Measurements from ENCODE around the gene YPEL4. TPM values are rescaled to one million over a fixed set of nuclear protein-coding genes. Genes with fewer than 3 reads are reported as not detected.

Gene YPEL4
- total RNA-seq, 1 donor from 2014 or later = 0.86 TPM

- TF ChIP-seq CTCF (conservative IDR thresholded peaks at IDR 0.05; ENCODE audit: low read depth, low read length) = no peak
- H3K4me3 ChIP-seq (ENCODE audit: low read depth, low read length) = no peak overlapping the region
- DNase-seq (ENCODE audit: low read depth) = no peak
Observed at GRCh38 chr11:57651408-57651807, 1.7 kb upstream of the YPEL4 start.

- no peak overlapping the region for H3K4me3 ChIP-seq (ENCODE audit: low read depth, low read length)
- DNase-seq (ENCODE audit: low read depth) = no peak
- TF ChIP-seq CTCF (conservative IDR thresholded peaks at IDR 0.05; ENCODE audit: low read depth, low read length) = no peak
Observed at GRCh38 chr11:57650739-57651090, 1.0 kb upstream of the YPEL4 start.

- H3K4me3 ChIP-seq (ENCODE audit: low read depth, low read length) = peak overlapping the region; percentile 45
- DNase-seq (ENCODE audit: low read depth) = no peak
- TF ChIP-seq CTCF (conservative IDR thresholded peaks at IDR 0.05; ENCODE audit: low read depth, low read length) = no peak
Observed at GRCh38 chr11:57648801-57649735, 644 bp downstream of the YPEL4 start.

DNA sequence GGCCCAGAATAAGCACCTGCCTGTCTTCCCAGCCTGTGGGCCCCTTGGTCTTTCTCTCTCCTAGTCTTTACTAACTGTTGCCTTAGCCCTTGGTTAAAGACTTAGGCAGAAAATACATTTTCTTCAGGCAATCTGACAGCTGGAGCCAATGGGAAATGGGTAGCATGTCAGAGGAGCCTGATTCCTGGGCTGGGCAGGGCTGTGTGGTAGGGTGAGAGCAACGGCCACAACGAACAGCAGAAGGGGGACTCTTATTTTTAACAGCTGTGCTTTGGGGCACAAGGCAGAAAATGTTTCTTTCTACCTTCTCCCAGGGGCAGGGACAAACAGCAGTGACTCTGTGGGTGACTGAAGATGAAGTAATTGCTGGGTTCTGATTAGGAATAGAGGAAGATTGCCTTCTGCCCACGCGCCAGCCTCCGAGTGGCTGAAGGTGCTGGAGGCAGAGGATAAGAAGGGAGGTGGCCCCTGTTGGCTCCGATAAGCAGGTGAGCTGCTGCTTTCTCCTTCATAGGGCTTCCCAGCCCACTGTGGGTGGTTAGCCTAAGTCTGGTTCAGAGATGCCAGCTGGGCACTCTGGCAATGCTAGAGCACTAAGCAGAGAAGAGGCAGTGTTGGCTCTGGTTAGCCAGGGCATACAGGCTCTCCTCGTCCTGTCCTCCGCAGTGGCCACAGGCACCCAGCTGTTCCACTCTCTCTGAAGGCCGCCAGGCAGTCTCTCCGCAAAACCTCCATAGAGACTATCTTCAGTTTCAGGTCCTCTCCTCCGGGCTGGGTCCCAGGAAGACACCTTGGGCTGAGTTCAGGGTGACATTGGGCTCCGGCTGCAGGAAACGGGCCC is 1.5 kb downstream of the YPEL4 start:
- TF ChIP-seq CTCF (conservative IDR thresholded peaks at IDR 0.05; ENCODE audit: low read depth, low read length) = no peak
- H3K4me3 ChIP-seq (ENCODE audit: low read depth, low read length) = no peak overlapping the region
- DNase-seq (ENCODE audit: low read depth) = no peak

DNA sequence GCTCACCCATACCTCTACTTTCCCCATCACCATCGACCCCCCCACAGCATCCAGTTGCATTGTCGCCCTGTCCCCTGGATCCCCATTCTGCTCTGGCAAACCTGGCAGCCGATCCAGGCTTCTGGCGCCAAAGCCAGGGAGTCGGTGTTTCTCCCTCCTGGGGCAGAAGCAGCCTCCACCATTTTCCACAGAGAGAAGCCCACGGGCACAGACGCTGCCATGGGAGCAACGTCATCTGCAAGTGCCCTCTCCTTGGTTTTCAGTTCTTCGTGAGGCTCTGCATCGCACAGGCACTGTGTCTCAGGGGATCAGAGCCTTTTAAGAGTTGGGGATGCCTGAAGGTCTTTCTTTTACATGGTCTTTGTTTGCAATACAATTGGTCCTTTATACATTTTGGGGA is 2.3 kb downstream of the YPEL4 start:
- TF ChIP-seq CTCF (conservative IDR thresholded peaks at IDR 0.05; ENCODE audit: low read depth, low read length) = no peak
- no peak for DNase-seq (ENCODE audit: low read depth)
- H3K4me3 ChIP-seq (ENCODE audit: low read depth, low read length) = no peak overlapping the region

DNA sequence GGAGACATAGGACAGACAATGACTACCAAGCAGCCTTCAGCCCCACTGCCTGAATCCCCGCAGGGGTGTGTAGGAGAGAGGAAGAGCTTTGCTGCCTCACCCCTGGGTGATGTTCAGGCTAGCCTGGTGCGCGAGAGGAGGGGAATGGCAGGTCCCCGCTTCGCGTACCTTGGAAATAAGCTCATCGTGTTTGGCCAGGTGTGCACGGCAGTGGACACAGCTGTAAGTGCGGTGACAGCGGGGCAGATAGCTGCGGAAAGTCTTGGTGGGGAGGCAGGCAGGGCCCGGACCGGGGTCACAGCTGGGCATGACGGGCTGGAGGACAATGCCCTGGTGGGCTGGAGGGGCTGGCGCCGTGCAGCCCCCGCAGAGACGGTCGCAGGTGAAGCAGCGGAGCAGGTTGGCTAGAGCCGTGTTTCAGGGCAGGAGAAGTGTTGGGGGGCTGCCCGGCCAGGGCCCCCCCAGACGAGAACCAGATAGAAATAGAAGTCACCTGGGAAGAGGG is 2.9 kb downstream of the YPEL4 start:
- H3K4me3 ChIP-seq (ENCODE audit: low read depth, low read length) = no peak overlapping the region

More for the DNA sequence above, 2.9 kb downstream of the YPEL4 start:
- DNase-seq (ENCODE audit: low read depth) = no peak
- no peak for TF ChIP-seq CTCF (conservative IDR thresholded peaks at IDR 0.05; ENCODE audit: low read depth, low read length)
